GM23338 (cell line): ENCODE data around the gene ACP3. TPM values are rescaled to one million over a fixed set of nuclear protein-coding genes. Genes with fewer than 3 reads are reported as not detected.
A peak's percentile ranks its signal among the peaks of the same experiment; 100 is the strongest.

Source experiments
- ATAC-seq: fragments of 200-7000 bp; cut with Tn5 transposase; 3 replicates; pipeline ENCODE4 v1.9.1; 2020
- DNase-seq: peaks from one replicate; pipeline ENCODE4 v3.0.0-alpha.2; 2015; ENCODE audit warnings: low spot score
- H2AFZ ChIP-seq: fragments of 200-600 bp; sonication (generic); 2 replicates; pipeline ENCODE4 v1.8.0; 2016; ENCODE audit warnings: antibody characterized with exemption, mild to moderate bottlenecking, moderate library complexity
- H3F3A ChIP-seq: fragments of 200-600 bp; sonication (generic); replicated peaks from 2 replicates; pipeline ENCODE4 v1.8.0; 2017; ENCODE audit warnings: antibody characterized with exemption, mixed run types, low read depth
- H3K27ac ChIP-seq: fragments of 200-600 bp; sonication (generic); 2 replicates; pipeline ENCODE4 v1.6.1; 2016; ENCODE audit warnings: low read depth
- H3K27me3 ChIP-seq: fragments of 200-600 bp; sonication (generic); 2 replicates; pipeline ENCODE4 v1.8.0; 2016; ENCODE audit warnings: mild to moderate bottlenecking, mixed run types, moderate library complexity; ENCODE audit not compliant: insufficient read depth
- H3K36me3 ChIP-seq: fragments of 200-600 bp; sonication (generic); 2 replicates; pipeline ENCODE4 v1.8.0; 2016; ENCODE audit warnings: mild to moderate bottlenecking; ENCODE audit not compliant: insufficient read depth
- H3K4me1 ChIP-seq: fragments of 200-600 bp; sonication (generic); 2 replicates; pipeline ENCODE4 v1.8.0; 2016; ENCODE audit warnings: mild to moderate bottlenecking, moderate library complexity; ENCODE audit not compliant: insufficient read depth
- H3K4me2 ChIP-seq: fragments of 200-600 bp; sonication (generic); 2 replicates; pipeline ENCODE4 v1.7.1; 2017; ENCODE audit warnings: mixed run types
- H3K4me3 ChIP-seq: fragments of 200-600 bp; sonication (generic); 2 replicates; pipeline ENCODE4 v1.6.1; 2016; ENCODE audit warnings: mixed run types
- H3K79me2 ChIP-seq: fragments of 200-600 bp; sonication (generic); replicated peaks from 2 replicates; pipeline ENCODE4 v1.8.0; 2017; ENCODE audit warnings: mild to moderate bottlenecking; ENCODE audit not compliant: insufficient read depth
- H3K9me2 ChIP-seq: fragments of 200-600 bp; sonication (generic); 2 replicates; pipeline ENCODE4 v1.8.0; 2017; ENCODE audit not compliant: insufficient read depth
- H4K20me1 ChIP-seq: fragments of 200-600 bp; sonication (generic); replicated peaks from 2 replicates; pipeline ENCODE4 v1.8.0; 2017; ENCODE audit warnings: mild to moderate bottlenecking; ENCODE audit not compliant: insufficient read depth
- H3K27ac Mint-ChIP-seq: 2 replicates; pipeline ENCODE4 v1.8.0; 2020; ENCODE audit warnings: inconsistent platforms, mild to moderate bottlenecking, moderate library complexity, mixed read lengths
- H3K27me3 Mint-ChIP-seq: 3 replicates; pipeline ENCODE4 v1.8.0; 2022; ENCODE audit warnings: low read depth, mild to moderate bottlenecking, moderate library complexity, mixed read lengths, inconsistent platforms; ENCODE audit not compliant: insufficient read depth, poor library complexity
- H3K36me3 Mint-ChIP-seq: 3 replicates; pipeline ENCODE4 v1.8.0; 2021; ENCODE audit warnings: low read depth, mild to moderate bottlenecking, inconsistent platforms, moderate library complexity, mixed read lengths
- H3K4me1 Mint-ChIP-seq: 3 replicates; pipeline ENCODE4 v1.8.0; 2020; ENCODE audit warnings: mild to moderate bottlenecking, inconsistent platforms, mixed read lengths
- H3K4me3 Mint-ChIP-seq: 3 replicates; pipeline ENCODE4 v1.8.0; 2021; ENCODE audit warnings: moderate library complexity, mild to moderate bottlenecking, inconsistent platforms, mixed read lengths
- H3K9me3 Mint-ChIP-seq: 3 replicates; pipeline ENCODE4 v1.8.0; 2020; ENCODE audit warnings: moderate library complexity, mild to moderate bottlenecking, inconsistent platforms, mixed read lengths
- CTCF ChIP-seq, 2 experiments: fragments of 200-600 bp in 1 of 2; sonication (generic) in 1 of 2; conservative IDR thresholded peaks; 2 replicates each; pipeline versions ENCODE4 v1.5.1 to v1.6.1; 2016 to 2017; ENCODE audit warnings: antibody characterized with exemption in 2 of 2, low read depth in 2 of 2, mild to moderate bottlenecking in 2 of 2, moderate library complexity in 1 of 2
- ETS1 ChIP-seq: IDR thresholded peaks from 2 replicates; pipeline ENCODE4 v1.6.1; 2016; ENCODE audit warnings: antibody characterized with exemption
- EZH2 ChIP-seq: fragments of 200-600 bp; sonication (generic); IDR thresholded peaks from one replicate; pipeline ENCODE4 v1.8.0; 2017; ENCODE audit warnings: antibody characterized with exemption, mild to moderate bottlenecking, low read depth; ENCODE audit not compliant: unreplicated experiment
- REST ChIP-seq: IDR thresholded peaks from one replicate; pipeline ENCODE4 v1.6.1; 2018; ENCODE audit warnings: antibody characterized with exemption; ENCODE audit not compliant: unreplicated experiment
- STAT1 ChIP-seq: IDR thresholded peaks from one replicate; pipeline ENCODE4 v1.6.1; 2016; ENCODE audit warnings: antibody characterized with exemption; ENCODE audit not compliant: unreplicated experiment
- ZNF331 ChIP-seq: fragments of 250-450 bp; sonication (Bioruptor Pico); IDR thresholded peaks from 2 replicates; pipeline ENCODE4 v1.5.0; 2020; ENCODE audit warnings: low read depth, mild to moderate bottlenecking, moderate library complexity
- ZNF462 ChIP-seq: fragments of 250-450 bp; sonication (Bioruptor Pico); IDR thresholded peaks from 2 replicates; pipeline ENCODE4 v1.5.0; 2020; ENCODE audit warnings: mild to moderate bottlenecking, moderate library complexity
- polyA plus RNA-seq: library from polyadenylated mRNA; unstranded; fragments of >200 nt; fragmentation: Nextera tagmentation; extraction: Ambion mirVana; gene quantifications from 2 replicates; pipeline ENCODE4 v1.2.1, GENCODE V29; 2016
- total RNA-seq: library from RNA; depleted of rRNA; stranded (reverse); fragments of >200 nt; shearing (Covaris generic); gene quantifications from 2 replicates; pipeline ENCODE4 v1.2.3, GENCODE V29; 2014

The ACP3 gene
- total and polyA plus RNA-seq, 2 experiments from 2014 or later: 1.1 to 3.5 TPM

- Mint-ChIP-seq H3K27ac (no peak overlapping the region), H3K27me3 (no peaks in the 10 kb centered on the region), H3K4me1 (peaks cover 35% of the 10 kb centered on the region), H3K9me3 (peaks cover 16% of the 10 kb centered on the region; the same call in 2 of the 3 replicates), H3K4me3 (no peak overlapping the region), H3K36me3 (peaks cover 5% of the 10 kb centered on the region; the same call in 2 of the 3 replicates)
- H2AFZ ChIP-seq: peak overlapping the region; percentile 80
- peak; percentile 34 for DNase-seq
- no peaks in the 10 kb centered on the region for H3K27me3 ChIP-seq
- H3K27ac ChIP-seq: peak overlapping the region; percentile 8; the same call in 1 of the 2 replicates
- peaks cover 7% of the 10 kb centered on the region; the same call in 1 of the 2 replicates for H3F3A ChIP-seq
- peak; percentile 15 for ATAC-seq
- H3K4me3 ChIP-seq: no peak overlapping the region
- H3K4me2 ChIP-seq: peak overlapping the region; percentile 66; the same call in 1 of the 2 replicates
- H4K20me1 ChIP-seq: no peaks in the 10 kb centered on the region
- 0 out of 2 replicates have a peak, but pooled peaks cover 4% of the 10 kb centered on the region for H3K9me2 ChIP-seq
- H3K79me2 ChIP-seq: no peaks in the 10 kb centered on the region
- peaks cover 39% of the 10 kb centered on the region for H3K4me1 ChIP-seq
- TF ChIP-seq EZH2: no peak
- TF ChIP-seq ZNF331 (CRISPR knock-in tag): no peak
- TF ChIP-seq CTCF (conservative IDR thresholded peaks at IDR 0.05; ENCODE audit: low read depth in 2 of 2): no peak
- TF ChIP-seq REST: no peak
- no peak for TF ChIP-seq ETS1
- no peak for TF ChIP-seq ZNF462 (CRISPR knock-in tag)
- no peak for TF ChIP-seq STAT1
- no peaks in the 10 kb centered on the region for H3K36me3 ChIP-seq
Observed at GRCh38 chr3:132283440-132283839, 33.8 kb upstream of the ACP3 start.
